Breast epithelium (tissue), 4 donors: Measurements from ENCODE around the gene ARHGEF3. TPM values are rescaled to one million over a fixed set of nuclear protein-coding genes. Genes with fewer than 3 reads are reported as not detected.
A peak's percentile ranks its signal among the peaks of the same experiment; 100 is the strongest.

Experiments used
- DNase-seq, 2 donors: peaks; one replicate each; pipeline ENCODE4 v3.0.0-alpha.2; 2019; ENCODE audit warnings: low spot score in 2 of 2
- H3K27ac ChIP-seq, 2 donors: fragments of 200-600 bp; sonication (generic) in 1 of 2; one replicate each; pipeline ENCODE4 v1.5.1; 2016 to 2019; ENCODE audit warnings: mild to moderate bottlenecking in 1 of 2
- H3K27me3 ChIP-seq, 2 donors: fragments of 200-600 bp; sonication (generic) in 1 of 2; one replicate each; pipeline versions ENCODE4 v1.5.1 to v1.6.0; 2017 to 2019; ENCODE audit warnings: control low read depth in 1 of 2, mild to moderate bottlenecking in 1 of 2
- H3K36me3 ChIP-seq: fragments of 200-600 bp; one replicate; pipeline ENCODE4 v1.5.1; 2019
- H3K4me1 ChIP-seq, 2 donors: fragments of 200-600 bp; sonication (generic); one replicate each; pipeline ENCODE4 v1.5.1; 2016 to 2019; ENCODE audit warnings: control low read depth in 1 of 2
- H3K4me3 ChIP-seq, 3 donors: fragments of 200-600 bp; sonication (generic); 1 replicate in 2 of 3; 2 replicates in 1 of 3; pipeline ENCODE4 v1.5.1; 2016 to 2019; ENCODE audit warnings: mild to moderate bottlenecking in 3 of 3, moderate library complexity in 2 of 3
- H3K9me3 ChIP-seq, 2 donors: fragments of 200-600 bp; sonication (generic) in 1 of 2; one replicate each; pipeline ENCODE4 v1.5.1; 2016 to 2019; ENCODE audit warnings: control low read depth in 1 of 2
- POLR2A ChIP-seq: fragments of 450-650 bp; IDR thresholded peaks from one replicate; pipeline ENCODE4 v1.6.1; 2016; ENCODE audit warnings: antibody characterized with exemption, mild to moderate bottlenecking, moderate library complexity
- POLR2AphosphoS5 ChIP-seq, 3 donors: sonication (generic); formaldehyde crosslinking; IDR thresholded peaks; one replicate each; pipeline ENCODE4 v1.6.1; 2017; ENCODE audit warnings: antibody characterized with exemption in 3 of 3
- intact Hi-C: fragments of 100-400 bp; cut with DNase I; formaldehyde crosslinking; loops from one replicate; pipeline ENCODE4 v1.15.1; 2023; ENCODE audit warnings: low total_unique reads
- total RNA-seq, 3 donors: library from RNA; depleted of rRNA; stranded (reverse); fragments of >200 nt; gene quantifications; one replicate each; pipeline ENCODE4 v1.1.0, GENCODE V29; 2016
- TF ChIP-seq, protein P1 (sequence below), 3 donors: fragments of 450-650 bp; IDR thresholded peaks; one replicate each; pipeline ENCODE4 v1.5.1; 2016 to 2017; ENCODE audit warnings: antibody characterized with exemption in 3 of 3, mild to moderate bottlenecking in 3 of 3, moderate library complexity in 3 of 3

The ARHGEF3 gene
- total RNA-seq, 3 donors from 2014 or later: 11.0 to 45.4 (median 25.2) TPM

DNA sequence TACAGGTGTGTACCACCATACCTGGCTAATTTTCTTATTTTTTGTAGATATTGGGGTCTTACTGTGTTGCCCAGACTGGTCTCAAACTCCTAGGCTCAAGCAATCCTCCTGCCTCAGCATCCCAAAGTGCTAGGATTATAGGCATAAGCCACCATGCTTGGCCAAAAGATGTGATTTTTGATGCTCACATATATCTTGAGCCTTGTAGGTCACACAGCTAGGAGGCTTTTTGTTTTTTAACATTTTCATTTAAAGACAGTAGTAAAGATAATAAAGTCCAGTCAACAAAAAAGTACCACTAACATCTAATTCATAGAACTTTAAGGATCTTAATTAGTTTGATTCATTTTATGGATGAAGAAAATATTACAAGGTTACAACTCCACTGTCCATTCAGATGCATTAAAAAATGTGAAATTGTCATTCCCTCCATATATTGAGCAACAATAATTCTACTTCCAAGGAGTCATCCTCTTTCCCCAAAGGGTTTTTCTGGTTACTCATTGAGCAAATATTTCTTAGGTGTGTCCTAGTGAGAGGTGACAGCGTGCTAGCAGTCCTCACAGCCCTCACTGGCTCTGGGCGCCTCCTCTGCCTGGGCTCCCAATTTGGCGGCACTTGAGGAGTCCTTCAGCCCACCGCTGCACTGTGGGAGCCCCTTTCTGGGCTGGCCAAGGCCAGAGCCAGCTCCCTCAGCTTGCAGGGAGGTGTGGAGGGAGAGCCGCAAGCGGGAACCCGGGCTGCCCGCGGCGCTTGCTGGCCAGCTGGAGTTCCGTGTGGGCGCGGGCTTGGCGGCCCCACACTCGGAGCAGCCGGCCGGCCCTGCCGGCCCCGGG, 110.4 kb downstream of the ARHGEF3 start:
- Histone ChIP-seq H3K4me1 (no peaks in the 10 kb centered on the region), H3K27me3 (no peaks in the 10 kb centered on the region), H3K4me3 (no peak overlapping the region), H3K36me3 (no peaks in the 10 kb centered on the region), H3K27ac (no peak overlapping the region), H3K9me3 (no peaks in the 10 kb centered on the region)
- intact Hi-C loops: no loop called here
- DNase-seq: no peak
- TF ChIP-seq, protein P1, sequence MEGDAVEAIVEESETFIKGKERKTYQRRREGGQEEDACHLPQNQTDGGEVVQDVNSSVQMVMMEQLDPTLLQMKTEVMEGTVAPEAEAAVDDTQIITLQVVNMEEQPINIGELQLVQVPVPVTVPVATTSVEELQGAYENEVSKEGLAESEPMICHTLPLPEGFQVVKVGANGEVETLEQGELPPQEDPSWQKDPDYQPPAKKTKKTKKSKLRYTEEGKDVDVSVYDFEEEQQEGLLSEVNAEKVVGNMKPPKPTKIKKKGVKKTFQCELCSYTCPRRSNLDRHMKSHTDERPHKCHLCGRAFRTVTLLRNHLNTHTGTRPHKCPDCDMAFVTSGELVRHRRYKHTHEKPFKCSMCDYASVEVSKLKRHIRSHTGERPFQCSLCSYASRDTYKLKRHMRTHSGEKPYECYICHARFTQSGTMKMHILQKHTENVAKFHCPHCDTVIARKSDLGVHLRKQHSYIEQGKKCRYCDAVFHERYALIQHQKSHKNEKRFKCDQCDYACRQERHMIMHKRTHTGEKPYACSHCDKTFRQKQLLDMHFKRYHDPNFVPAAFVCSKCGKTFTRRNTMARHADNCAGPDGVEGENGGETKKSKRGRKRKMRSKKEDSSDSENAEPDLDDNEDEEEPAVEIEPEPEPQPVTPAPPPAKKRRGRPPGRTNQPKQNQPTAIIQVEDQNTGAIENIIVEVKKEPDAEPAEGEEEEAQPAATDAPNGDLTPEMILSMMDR (IDR thresholded peaks at IDR 0.05): no peak
- TF ChIP-seq POLR2A (no peak), POLR2AphosphoS5 (IDR thresholded peaks at IDR 0.05) (no peak)

GRCh38 chr3:56689303-56689702, 112.4 kb downstream of the ARHGEF3 start:
- DNase-seq: no peak
- no peak overlapping the region for H3K4me3 ChIP-seq
- intact Hi-C loops: no loop called here
- H3K27me3 ChIP-seq: no peaks in the 10 kb centered on the region
- H3K27ac ChIP-seq: no peak overlapping the region
- H3K9me3 ChIP-seq: no peaks in the 10 kb centered on the region
- no peaks in the 10 kb centered on the region for H3K36me3 ChIP-seq
- H3K4me1 ChIP-seq: no peaks in the 10 kb centered on the region
- TF ChIP-seq POLR2AphosphoS5 (IDR thresholded peaks at IDR 0.05): no peak
- TF ChIP-seq POLR2A: no peak
- TF ChIP-seq, protein P1 (IDR thresholded peaks at IDR 0.05): no peak

DNA sequence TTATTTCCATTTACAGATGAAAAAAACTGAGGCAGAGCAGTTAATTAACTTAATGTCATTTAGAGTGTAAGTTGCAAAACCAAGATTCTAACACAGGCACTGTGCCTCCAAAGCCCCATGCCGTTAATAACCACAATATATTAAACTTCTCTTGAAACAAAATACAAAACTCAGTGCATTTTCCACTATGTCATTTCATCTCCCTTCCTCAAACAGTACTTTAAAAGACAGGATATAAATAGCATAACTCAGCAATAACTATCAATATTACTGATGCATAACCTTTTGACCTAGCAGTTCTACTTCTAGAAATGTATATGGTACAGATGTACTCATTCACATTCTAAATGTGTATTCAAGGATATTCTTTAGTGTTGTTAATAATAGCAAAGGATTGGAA, 113.6 kb downstream of the ARHGEF3 start:
- Histone ChIP-seq H3K4me1 (no peaks in the 10 kb centered on the region), H3K4me3 (no peak overlapping the region), H3K9me3 (no peaks in the 10 kb centered on the region), H3K36me3 (no peaks in the 10 kb centered on the region), H3K27ac (no peak overlapping the region), H3K27me3 (no peaks in the 10 kb centered on the region)
- TF ChIP-seq POLR2A: no peak
- TF ChIP-seq POLR2AphosphoS5 (IDR thresholded peaks at IDR 0.05): no peak
- intact Hi-C loops: no loop called here
- DNase-seq: no peak

- intact Hi-C loops: no loop called here
- Histone ChIP-seq H3K27ac (no peak overlapping the region), H3K4me1 (no peaks in the 10 kb centered on the region), H3K9me3 (no peaks in the 10 kb centered on the region), H3K27me3 (no peaks in the 10 kb centered on the region), H3K36me3 (no peaks in the 10 kb centered on the region), H3K4me3 (no peak overlapping the region)
- TF ChIP-seq, protein P1 (IDR thresholded peaks at IDR 0.05): no peak
- no peak for TF ChIP-seq POLR2AphosphoS5 (IDR thresholded peaks at IDR 0.05)
- TF ChIP-seq POLR2A: no peak
- no peak for DNase-seq
Observed at GRCh38 chr3:56684029-56684428, 117.7 kb downstream of the ARHGEF3 start.

DNA sequence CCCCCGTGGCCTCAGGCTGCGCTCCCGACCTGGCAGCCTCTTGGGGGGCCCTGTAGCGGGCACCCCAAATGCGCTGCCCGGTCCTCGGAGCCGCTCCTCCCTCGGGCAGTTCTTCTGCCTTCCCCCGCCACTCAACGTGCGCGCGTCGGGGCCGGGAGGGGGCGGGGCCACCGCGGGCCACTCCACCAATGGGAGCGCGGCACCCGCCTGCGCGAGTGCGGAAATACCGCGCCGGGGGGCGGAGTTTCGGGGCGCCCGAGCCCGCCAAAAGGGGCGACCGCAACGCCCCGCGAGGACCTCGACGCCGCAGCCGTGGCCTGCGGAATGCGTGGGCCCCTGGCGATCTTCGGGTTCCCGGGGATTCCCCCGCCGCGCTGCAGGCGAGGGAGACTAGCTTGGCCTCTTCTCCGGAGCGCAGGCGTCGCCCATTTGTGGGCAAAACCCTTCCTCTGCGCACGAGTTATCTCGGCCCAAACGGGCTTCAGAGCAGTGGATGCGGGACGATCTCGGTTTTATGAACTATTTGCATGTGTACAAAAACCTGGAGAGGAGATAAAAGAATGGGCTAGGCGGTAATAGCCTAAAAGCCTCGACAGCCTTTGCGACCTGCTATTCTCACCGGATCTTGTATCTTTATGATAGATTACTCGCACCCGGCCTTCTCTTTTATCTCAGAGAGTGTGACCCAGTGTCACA, 118.5 kb downstream of the ARHGEF3 start, which contains the start of gene TASOR:
TSS of gene TASOR (minus strand) at position 144 of the 696 bp plus-strand sequence. CDS start 259 bp downstream, outside the sequence.
- peak within 1 kb of the TSS; percentile 75 to 98 (median 90) for H3K4me3 ChIP-seq
- peak; percentile 77 for DNase-seq
- no peaks in the 10 kb centered on the region for H3K27me3 ChIP-seq
- H3K27ac ChIP-seq: peak within 1 kb of the TSS; percentile 98 to 100
- H3K36me3 ChIP-seq: no peaks in the 10 kb centered on the region
- no peaks in the 10 kb centered on the region for H3K4me1 ChIP-seq
- intact Hi-C loops: no loop called here
- TF ChIP-seq POLR2A: peak; percentile 52
- TF ChIP-seq, protein P1 (IDR thresholded peaks at IDR 0.05): no peak
- peak; percentile 55 to 90 (median 80) for TF ChIP-seq POLR2AphosphoS5 (IDR thresholded peaks at IDR 0.05)
- H3K9me3 ChIP-seq: no peaks in the 10 kb centered on the region
